ENCODE data around the gene CSNK2A2. TPM values are rescaled to one million over a fixed set of nuclear protein-coding genes. Genes with fewer than 3 reads are reported as not detected.

Gene CSNK2A2
- total and polyA plus RNA-seq, 2 experiments from 2014 or later: 44.7 to 102 TPM

DNA sequence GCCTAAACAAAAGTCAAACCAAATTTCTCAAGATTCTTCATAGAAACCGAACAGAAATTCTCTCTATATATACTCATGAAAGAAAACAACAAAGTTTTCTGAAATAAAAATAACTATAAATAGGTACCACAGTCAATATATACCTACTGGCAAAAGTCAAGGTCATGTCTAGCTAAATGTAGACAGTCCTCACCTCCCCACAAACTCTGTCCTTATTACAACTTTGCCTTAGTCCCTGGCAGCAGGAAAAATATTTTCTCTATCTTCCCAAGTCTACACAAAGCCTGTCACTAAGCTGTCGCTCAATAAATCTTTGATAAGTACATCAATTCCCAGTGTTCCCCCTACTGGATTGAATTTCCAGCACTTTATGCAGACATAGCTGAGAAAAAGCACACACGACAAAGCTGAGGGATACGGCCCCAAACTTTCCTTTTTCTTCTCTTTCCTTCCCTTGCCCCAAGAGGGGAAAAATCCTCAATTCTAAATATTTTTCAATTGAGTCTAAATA, 71.4 kb downstream of the CSNK2A2 start:
- no peak for TF ChIP-seq EZH2phosphoT487 (IDR thresholded peaks at IDR 0.05; ENCODE audit: unreplicated experiment)
- TF ChIP-seq JUNB (IDR thresholded peaks at IDR 0.05; ENCODE audit: unreplicated experiment): no peak
- TF ChIP-seq STAT1 (IDR thresholded peaks at IDR 0.05; ENCODE audit: unreplicated experiment): no peak
- TF ChIP-seq, protein P1, sequence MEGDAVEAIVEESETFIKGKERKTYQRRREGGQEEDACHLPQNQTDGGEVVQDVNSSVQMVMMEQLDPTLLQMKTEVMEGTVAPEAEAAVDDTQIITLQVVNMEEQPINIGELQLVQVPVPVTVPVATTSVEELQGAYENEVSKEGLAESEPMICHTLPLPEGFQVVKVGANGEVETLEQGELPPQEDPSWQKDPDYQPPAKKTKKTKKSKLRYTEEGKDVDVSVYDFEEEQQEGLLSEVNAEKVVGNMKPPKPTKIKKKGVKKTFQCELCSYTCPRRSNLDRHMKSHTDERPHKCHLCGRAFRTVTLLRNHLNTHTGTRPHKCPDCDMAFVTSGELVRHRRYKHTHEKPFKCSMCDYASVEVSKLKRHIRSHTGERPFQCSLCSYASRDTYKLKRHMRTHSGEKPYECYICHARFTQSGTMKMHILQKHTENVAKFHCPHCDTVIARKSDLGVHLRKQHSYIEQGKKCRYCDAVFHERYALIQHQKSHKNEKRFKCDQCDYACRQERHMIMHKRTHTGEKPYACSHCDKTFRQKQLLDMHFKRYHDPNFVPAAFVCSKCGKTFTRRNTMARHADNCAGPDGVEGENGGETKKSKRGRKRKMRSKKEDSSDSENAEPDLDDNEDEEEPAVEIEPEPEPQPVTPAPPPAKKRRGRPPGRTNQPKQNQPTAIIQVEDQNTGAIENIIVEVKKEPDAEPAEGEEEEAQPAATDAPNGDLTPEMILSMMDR (conservative IDR thresholded peaks at IDR 0.05; ENCODE audit: low read depth in 2 of 2): no peak
- TF ChIP-seq, protein P2, sequence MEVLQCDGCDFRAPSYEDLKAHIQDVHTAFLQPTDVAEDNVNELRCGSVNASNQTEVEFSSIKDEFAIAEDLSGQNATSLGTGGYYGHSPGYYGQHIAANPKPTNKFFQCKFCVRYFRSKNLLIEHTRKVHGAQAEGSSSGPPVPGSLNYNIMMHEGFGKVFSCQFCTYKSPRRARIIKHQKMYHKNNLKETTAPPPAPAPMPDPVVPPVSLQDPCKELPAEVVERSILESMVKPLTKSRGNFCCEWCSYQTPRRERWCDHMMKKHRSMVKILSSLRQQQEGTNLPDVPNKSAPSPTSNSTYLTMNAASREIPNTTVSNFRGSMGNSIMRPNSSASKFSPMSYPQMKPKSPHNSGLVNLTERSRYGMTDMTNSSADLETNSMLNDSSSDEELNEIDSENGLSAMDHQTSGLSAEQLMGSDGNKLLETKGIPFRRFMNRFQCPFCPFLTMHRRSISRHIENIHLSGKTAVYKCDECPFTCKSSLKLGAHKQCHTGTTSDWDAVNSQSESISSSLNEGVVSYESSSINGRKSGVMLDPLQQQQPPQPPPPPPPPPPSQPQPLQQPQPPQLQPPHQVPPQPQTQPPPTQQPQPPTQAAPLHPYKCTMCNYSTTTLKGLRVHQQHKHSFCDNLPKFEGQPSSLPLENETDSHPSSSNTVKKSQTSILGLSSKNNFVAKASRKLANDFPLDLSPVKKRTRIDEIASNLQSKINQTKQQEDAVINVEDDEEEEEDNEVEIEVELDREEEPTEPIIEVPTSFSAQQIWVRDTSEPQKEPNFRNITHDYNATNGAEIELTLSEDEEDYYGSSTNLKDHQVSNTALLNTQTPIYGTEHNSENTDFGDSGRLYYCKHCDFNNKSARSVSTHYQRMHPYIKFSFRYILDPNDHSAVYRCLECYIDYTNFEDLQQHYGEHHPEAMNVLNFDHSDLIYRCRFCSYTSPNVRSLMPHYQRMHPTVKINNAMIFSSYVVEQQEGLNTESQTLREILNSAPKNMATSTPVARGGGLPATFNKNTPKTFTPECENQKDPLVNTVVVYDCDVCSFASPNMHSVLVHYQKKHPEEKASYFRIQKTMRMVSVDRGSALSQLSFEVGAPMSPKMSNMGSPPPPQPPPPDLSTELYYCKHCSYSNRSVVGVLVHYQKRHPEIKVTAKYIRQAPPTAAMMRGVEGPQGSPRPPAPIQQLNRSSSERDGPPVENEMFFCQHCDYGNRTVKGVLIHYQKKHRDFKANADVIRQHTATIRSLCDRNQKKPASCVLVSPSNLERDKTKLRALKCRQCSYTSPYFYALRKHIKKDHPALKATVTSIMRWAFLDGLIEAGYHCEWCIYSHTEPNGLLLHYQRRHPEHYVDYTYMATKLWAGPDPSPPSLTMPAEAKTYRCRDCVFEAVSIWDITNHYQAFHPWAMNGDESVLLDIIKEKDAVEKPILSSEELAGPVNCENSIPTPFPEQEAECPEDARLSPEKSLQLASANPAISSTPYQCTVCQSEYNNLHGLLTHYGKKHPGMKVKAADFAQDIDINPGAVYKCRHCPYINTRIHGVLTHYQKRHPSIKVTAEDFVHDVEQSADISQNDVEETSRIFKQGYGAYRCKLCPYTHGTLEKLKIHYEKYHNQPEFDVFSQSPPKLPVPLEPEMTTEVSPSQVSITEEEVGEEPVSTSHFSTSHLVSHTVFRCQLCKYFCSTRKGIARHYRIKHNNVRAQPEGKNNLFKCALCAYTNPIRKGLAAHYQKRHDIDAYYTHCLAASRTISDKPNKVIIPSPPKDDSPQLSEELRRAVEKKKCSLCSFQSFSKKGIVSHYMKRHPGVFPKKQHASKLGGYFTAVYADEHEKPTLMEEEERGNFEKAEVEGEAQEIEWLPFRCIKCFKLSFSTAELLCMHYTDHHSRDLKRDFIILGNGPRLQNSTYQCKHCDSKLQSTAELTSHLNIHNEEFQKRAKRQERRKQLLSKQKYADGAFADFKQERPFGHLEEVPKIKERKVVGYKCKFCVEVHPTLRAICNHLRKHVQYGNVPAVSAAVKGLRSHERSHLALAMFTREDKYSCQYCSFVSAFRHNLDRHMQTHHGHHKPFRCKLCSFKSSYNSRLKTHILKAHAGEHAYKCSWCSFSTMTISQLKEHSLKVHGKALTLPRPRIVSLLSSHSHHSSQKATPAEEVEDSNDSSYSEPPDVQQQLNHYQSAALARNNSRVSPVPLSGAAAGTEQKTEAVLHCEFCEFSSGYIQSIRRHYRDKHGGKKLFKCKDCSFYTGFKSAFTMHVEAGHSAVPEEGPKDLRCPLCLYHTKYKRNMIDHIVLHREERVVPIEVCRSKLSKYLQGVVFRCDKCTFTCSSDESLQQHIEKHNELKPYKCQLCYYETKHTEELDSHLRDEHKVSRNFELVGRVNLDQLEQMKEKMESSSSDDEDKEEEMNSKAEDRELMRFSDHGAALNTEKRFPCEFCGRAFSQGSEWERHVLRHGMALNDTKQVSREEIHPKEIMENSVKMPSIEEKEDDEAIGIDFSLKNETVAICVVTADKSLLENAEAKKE (CRISPR knock-in tag; IDR thresholded peaks at IDR 0.05): no peak
- TF ChIP-seq ZNF331 (CRISPR knock-in tag; IDR thresholded peaks at IDR 0.05; ENCODE audit: low read depth): no peak
- TF ChIP-seq, protein P3, sequence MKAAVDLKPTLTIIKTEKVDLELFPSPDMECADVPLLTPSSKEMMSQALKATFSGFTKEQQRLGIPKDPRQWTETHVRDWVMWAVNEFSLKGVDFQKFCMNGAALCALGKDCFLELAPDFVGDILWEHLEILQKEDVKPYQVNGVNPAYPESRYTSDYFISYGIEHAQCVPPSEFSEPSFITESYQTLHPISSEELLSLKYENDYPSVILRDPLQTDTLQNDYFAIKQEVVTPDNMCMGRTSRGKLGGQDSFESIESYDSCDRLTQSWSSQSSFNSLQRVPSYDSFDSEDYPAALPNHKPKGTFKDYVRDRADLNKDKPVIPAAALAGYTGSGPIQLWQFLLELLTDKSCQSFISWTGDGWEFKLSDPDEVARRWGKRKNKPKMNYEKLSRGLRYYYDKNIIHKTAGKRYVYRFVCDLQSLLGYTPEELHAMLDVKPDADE (IDR thresholded peaks at IDR 0.05): no peak
- TF ChIP-seq EZH2 (IDR thresholded peaks at IDR 0.05; ENCODE audit: low read depth, unreplicated experiment): no peak
- TF ChIP-seq CREB1 (CRISPR knock-in tag; IDR thresholded peaks at IDR 0.05; ENCODE audit: low read depth): no peak
- no peak for TF ChIP-seq POLR2AphosphoS5 (IDR thresholded peaks at IDR 0.05; ENCODE audit: low read depth)
- H3F3A ChIP-seq (replicated peaks; ENCODE audit: low read depth): peaks cover 3% of the 10 kb centered on the region; the same call in 1 of the 2 replicates
- no peak for DNase-seq (ENCODE audit: low spot score)
- H3K27ac Mint-ChIP-seq: no peak overlapping the region
- H3K27me3 Mint-ChIP-seq (ENCODE audit: insufficient read depth, low read depth, poor library complexity): peaks cover 5% of the 10 kb centered on the region
- H3K4me3 Mint-ChIP-seq: no peak overlapping the region
- H3K36me3 Mint-ChIP-seq (ENCODE audit: low read depth): peaks cover 4% of the 10 kb centered on the region; the same call in 2 of the 3 replicates
- H3K4me1 Mint-ChIP-seq: peaks cover 29% of the 10 kb centered on the region
- H3K4me1 ChIP-seq (ENCODE audit: insufficient read depth): peaks cover 23% of the 10 kb centered on the region
- H3K4me2 ChIP-seq: no peak overlapping the region
- peaks cover 4% of the 10 kb centered on the region; the same call in 2 of the 3 replicates for H3K9me3 Mint-ChIP-seq
- H3K9me2 ChIP-seq (ENCODE audit: insufficient read depth): no peaks in the 10 kb centered on the region
- peaks cover 69% of the 10 kb centered on the region for H3K79me2 ChIP-seq (replicated peaks; ENCODE audit: insufficient read depth)
- no peak for ATAC-seq
- H2AFZ ChIP-seq: no peak overlapping the region
- H3K36me3 ChIP-seq (ENCODE audit: insufficient read depth): no peaks in the 10 kb centered on the region
- H3K27me3 ChIP-seq (ENCODE audit: insufficient read depth): no peaks in the 10 kb centered on the region
- H3K4me3 ChIP-seq: no peak overlapping the region
- H3K27ac ChIP-seq (ENCODE audit: low read depth): no peak overlapping the region
- H4K20me1 ChIP-seq (replicated peaks; ENCODE audit: insufficient read depth): peaks cover 50% of the 10 kb centered on the region
